Measurements from ENCODE around the gene TNFSF4.
"Not testable (repeated sequence)": the region's sequence is repeated elsewhere in the genome, so short reads cannot be mapped to it uniquely, and the experiment has no call there.

TNFSF4 gene, protein sequence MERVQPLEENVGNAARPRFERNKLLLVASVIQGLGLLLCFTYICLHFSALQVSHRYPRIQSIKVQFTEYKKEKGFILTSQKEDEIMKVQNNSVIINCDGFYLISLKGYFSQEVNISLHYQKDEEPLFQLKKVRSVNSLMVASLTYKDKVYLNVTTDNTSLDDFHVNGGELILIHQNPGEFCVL

DNA sequence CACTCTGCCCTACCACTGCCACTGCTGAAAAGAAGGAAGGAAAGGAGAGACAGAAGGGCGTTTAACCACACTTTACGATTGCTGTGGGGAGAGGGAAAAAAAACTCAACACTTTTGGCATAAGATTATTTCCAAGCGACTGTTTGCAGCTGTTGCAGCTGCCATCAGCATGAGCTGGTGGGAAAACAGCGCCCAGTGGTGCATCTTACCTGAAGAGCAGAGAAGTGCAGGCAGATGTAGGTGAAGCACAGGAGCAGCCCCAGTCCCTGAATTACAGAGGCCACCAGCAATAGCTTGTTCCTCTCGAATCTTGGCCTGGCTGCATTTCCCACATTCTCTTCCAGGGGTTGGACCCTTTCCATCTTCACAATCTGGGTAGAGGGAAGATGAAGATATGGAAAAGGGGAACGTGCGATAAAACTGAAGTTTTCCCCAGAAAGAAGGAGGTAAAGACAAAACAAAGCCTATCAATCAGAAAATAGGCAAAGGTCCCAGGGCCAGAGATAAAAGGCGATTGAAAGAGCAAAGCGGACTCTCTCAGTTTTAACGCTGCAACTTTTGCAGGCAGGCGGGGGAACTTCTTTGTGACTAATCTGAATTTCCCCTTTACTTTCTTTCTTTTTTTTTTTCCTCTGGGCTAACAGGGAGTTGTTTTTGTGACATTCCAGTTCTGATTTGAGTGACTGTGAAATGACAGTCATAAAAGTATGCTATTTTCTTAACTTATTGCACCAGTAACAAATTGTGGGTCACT is at the start of gene TNFSF4:
TNFSF4 (minus strand) TSS at position 516 of the 753 bp plus-strand sequence; CDS start at position 361, 155 bp downstream.
- peak; percentile 86 for DNase-seq

DNA sequence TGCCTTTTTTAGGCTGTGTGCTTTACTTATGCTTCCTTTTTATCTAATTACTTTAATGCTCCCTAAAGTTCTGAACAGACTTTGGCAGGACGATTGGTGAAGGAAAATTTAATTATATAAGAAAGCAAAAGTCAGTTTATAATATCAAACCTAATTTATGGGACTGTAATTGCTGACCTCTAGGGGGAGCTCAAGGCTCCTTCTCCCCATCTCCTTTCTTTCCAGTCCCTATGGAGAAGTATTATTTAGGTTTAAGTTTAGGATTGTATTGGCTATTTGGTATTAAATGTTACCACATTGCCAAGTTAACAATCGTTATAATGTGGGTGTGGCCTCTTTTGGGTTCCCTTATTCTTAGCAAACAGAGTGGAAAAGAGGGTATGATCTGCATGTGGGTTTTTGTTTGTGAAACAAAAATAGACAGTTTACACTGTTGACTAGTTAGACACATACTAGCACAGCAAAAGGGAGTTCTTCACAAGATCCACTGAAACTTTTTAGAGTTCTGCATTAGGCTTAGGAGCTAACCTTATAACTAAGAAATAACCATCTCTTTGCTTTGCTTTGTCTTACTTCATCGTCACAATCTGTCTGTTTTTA is 48.2 kb upstream of the TNFSF4 start:
- DNase-seq, result peak; percentile 67

DNA sequence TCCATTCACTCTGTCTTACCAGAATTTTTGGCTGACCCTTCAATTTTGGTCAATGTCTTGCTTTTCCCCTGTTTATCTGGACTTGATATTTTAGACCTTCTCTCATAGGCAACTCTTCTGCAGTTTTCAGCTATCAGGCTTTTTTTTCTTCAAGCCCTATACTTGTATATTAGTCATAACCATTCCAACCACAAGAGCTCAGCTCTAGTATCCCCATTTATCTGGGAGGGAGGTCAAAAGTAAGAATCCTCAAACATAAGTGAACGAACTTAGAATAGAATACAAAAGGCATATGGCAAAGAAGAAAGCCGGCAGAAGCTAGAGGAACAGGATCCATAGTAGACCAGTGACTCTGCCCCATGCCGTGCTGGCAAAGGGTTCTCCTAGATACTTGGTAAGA is 45.9 kb upstream of the TNFSF4 start:
- no peak for DNase-seq

DNA sequence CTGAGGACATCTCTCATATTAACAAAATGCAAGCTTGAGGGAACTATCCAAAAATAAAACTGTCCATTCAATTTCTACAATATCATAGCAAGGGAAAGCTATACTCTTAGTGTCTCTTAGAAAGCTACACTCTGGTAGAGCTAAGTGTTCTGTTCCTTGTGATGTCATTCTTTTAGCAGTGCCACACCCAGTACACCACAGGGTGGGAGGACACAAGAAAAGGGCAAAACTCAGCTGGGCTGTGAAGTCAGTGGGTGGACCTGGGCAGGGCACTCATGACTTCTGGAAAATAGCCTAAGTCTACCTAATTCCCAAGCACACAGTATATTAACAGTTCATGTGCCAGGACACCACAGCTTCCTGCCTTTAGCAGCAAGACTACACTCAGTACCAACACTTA is 42.2 kb upstream of the TNFSF4 start:
- peak; percentile 25 for DNase-seq

DNA sequence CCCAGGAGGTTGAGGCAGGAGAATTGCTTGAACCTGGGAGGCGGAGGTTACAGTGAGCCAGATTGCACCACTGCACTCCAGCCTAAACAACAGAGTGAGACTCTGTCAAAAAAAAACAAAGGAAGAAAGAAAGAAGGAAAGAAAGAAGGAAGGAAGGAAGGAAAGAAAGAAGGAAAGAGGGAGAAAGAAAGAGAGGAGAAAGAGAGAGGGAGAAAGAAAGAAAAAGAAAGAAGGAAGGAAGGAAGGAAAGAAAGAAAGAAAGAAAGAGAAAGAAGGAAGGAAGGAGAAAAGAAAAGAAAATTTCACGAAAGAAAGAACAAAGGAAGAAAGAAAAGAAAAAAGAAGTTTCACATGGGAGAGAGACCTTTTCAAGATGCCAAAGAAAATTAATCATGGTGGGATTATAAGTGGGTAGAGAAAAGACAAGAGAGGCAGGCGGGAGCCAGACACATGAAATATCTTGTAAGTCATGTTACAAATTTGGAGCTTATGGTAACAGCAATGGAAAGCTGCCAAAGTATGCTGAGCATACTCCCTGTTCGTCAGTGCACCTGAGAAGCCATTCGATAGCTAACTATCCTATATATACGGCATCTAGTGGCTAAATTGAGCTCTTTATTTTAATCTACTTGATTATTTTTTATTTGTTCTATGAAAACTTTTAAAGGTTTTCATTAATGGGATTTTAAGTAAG is 41.3 kb upstream of the TNFSF4 start:
- DNase-seq, result no peak

DNA sequence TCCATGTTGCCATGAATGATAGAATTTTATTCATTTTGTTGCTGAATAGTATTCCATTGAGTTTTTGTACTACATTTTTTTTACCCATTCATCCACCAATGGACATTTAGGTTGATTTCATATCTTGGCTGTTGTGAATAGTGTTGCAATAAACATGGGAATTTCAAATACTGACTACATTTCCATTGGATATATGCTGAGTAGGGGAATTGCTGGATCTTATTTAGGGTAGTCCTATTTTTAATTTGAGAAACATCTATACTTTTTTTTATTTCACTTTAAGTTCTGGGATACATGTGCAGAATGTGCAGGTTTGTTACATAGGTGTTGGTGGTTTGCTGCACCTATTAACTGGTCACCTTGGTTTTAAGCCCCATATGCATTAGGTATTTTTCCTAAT is 38.8 kb upstream of the TNFSF4 start:
- no peak for DNase-seq

DNA sequence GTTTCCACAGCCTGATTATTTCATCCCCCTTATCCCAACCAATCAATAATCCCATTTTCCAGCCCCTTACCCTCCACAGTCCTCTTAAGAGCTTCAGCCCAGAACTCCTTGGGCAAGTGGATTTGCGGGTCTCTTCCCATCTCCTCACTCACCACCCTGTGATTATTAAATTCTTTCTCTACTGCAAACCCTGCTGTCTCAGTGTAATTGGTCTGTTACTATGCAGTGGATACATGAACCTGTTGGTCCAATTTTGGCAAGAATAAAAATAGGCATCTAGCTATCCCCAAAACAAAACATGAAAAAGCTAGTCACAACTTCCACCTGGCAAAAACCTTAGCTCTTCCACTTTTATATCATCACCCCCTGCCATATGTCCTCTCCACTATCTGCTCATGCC is 36.2 kb upstream of the TNFSF4 start:
- DNase-seq, result no peak

DNA sequence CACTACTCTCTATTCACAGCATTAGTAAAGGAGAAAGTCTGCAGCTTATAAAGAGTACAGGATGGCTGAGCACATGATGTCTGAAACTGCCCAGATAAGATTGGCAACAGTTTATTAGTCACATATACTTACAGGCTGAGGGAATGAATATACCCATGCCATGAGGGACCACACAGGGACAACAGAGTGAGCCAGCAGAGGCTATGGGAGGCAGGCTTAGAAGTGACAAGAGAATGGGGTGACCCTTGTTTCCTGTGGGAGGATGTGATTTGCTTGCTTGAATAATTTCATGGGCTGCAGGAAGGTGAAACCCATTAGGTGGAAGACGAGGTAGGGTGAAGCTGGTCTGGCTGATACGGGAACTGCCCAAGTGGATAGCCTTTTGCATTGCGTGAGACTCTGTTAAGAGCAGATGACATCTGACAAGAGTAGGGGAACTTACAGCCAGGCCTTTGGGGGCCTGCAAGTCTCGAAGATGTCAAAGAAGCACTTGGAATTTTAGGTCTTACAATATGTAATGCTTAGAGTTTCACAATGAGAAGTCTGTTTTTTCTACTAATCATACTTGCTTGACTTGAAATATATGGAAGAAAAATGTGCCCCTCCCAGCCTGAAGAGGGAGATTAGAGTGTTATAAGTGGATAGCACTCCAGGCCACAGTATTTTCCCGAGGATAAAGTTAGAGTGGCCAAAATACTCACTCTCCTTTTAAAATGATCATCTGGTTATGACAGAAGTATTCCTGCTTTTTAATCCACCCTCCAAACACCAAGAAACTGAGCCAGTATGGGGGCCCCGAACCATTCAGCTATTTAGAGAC is 34.6 kb upstream of the TNFSF4 start:
- no peak for DNase-seq

DNA sequence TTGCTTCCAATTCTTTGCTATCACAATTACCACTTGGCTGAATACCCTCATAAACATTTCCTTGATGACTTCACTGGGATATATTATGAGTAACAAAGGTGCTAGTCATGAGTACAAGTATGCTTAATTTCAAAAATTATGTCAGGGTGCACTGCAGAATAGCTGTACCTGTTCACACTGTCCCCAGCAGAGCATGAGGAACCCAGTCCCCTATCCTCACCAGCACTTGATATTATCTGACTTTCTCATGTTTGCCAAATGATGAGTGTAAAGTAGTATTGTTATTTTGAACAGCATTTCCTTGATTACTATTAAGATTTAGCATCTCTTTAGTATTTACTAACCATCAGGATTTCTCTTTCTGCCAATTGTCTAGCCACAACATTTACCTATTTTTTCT is 33.5 kb upstream of the TNFSF4 start:
- DNase-seq, result no peak

DNA sequence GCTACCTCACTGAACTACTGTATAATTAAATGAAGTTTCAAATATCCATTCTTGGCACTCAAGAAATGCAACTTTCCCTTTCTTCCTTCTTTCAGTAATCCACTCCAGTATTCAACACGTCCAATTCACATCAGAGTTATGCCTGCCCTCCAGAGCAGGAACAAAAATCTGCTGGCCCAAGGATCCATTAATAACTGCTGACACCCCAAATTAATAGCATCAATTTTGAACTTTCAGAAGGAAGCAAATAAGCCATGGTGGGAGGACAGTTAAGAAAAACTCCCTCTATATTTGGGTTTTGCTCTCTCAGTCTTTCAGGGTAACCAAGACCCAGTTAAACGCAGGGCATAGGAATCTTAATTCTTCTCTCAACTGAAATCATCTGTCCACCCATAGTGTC is 31.9 kb upstream of the TNFSF4 start:
- DNase-seq, result no peak

DNA sequence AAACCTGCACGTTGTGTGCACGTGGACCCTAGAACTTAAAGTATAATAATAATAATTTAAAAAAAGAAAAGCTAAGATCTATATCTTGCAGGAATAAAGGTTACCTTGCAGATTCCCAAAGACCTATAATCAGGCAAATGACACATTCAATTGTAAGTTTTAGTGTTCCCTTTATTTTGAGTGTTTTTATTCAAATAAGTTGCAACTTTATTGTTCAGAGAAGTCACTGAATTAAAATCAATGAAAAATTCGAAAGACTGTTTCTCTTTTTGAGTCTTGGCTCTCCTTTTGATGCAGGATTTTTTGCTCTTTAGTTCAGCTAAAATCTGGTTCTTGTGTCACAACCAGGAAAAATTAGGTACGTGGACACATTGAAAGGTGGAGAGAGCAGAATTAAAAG is 27.8 kb upstream of the TNFSF4 start:
- no peak for DNase-seq

DNA sequence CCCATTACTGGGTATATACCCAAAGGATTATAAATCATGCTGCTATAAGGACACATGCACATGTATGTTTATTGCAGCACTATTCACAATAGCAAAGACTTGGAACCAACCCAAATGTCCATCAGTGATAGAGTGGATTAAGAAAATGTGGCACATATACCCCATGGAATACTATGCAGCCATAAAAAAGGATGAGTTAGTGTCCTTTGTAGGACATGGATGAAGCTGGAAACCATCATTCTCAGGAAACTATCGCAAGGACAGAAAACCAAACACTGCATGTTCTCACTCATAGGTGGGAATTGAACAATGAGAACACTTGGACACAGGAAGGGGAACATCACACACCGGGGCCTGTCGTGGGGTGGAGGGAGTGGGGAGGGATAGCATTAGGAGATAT is 27.3 kb upstream of the TNFSF4 start:
- DNase-seq, result not testable (repeated sequence)

DNA sequence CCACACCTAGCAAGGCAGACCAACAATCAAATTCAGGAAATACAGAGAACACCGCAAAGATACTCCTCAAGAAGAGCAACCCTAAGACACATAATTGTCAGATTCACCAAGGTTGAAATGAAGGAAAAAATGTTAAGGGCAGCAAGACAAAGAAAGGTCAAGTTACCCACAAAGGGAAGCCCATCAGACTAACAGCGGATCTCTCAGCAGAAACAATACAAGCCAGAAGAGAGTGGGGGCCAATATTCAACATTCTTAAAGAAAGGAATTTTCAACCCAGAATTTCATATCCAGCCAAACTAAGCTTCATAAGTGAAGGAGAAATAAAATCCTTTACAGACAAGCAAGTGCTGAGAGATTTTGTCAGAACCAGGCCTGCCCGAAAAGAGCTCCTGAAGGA is 21.9 kb upstream of the TNFSF4 start:
- DNase-seq, result not testable (repeated sequence)

DNA sequence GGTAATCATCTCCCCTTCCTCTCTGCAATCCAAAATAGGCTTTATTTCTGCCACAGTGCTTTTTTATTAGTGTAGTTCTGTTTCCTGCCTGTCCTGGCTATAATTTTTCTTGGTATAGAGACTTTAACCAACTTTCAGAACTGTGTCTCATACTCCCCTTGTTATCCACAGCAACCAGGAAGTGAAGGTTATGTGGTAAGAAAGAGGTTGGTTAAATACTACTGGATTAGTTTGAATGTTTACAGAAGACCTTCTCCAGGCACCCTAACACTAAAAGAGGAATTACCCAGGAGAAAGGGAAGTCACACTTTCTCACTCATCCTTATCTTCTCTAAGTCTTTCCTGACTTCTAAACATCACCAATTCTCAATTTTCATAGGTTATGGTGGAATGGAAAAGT is 17.8 kb upstream of the TNFSF4 start:
- DNase-seq, result peak; percentile 15

DNA sequence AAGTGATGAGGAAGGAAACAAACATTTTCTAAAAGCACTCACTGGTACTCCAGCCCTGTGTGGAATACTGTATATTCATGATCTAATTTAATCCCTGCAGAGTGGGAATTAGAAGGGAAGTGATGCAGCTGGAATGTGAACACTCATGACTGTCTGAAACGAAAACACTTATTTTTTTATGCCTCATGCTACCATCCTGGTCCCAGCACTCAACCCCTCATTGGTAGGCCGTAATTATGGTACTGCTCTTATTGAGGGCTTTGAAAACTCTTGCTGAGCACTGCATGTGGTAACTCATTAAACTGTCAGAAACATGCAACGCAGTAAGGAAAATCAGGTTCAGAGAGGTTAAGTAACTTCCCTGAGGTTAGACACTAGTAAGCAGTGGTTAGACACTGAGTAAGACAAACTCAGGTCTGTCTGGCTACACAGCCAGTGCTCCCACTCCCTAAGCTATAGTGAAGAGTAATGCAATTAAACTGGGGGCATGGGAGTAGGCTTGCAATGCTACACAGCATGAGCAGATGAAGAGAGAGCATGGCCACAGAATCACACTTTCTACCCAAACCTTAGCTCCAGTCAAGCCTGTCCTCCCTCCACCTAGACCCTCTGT is 17.3 kb upstream of the TNFSF4 start:
- DNase-seq, result no peak

DNA sequence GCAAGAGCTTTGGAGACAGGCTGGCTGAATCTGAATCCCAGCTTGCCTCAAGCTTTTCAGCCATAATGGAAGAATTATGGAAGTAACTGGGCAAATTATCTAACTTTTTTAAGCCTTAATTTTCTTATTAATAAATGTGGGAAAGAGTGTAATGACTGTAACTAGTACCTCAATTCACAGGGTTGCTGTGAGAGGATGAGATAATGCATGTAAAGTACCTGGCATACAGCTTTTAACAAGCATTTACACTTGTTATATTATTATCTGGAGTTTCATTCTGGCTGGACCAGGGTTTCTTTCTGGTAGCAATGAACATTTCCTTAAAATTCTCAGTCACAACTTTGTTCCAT is 15.9 kb upstream of the TNFSF4 start:
- no peak for DNase-seq

DNA sequence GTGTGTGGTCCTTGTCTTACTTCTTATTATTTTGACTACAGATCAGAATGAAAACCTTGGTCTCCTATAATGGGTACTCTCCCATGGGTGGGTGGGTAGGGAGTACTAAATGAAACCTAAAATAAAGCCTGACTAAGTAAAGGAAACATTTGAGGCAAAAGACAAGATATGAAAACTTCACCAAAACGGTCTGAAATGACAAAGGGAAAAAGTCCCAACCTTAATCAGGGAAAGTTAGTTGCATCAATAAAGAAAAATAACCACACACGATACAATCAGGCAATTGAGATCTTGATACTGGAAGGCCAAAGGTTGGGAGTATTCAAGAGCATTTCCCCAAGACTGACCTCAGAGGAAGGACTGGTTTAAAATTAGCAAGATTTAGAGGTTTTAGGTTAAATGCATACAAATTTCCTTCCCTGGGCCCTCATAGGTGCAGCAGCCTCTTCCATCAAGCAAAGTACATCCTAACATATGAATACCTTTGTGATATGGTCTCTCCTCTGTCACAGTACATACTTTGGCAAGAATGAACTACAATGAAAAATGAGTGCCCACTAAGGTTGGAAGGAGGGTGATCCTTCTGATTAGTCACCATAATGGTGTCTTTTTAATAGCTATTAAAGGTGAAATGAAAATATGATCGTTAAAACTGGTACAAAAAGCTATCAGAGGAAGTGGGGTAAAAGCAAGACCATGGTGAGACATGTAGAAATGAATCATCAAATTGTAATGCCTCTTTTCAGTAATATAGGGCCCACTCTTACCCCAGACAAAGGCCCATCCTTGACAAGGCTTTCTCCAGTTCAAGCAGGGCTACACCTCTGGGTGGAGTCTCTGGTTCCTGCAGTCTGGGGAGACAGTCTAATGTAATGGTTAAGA is 15.3 kb upstream of the TNFSF4 start:
- DNase-seq, result no peak

DNA sequence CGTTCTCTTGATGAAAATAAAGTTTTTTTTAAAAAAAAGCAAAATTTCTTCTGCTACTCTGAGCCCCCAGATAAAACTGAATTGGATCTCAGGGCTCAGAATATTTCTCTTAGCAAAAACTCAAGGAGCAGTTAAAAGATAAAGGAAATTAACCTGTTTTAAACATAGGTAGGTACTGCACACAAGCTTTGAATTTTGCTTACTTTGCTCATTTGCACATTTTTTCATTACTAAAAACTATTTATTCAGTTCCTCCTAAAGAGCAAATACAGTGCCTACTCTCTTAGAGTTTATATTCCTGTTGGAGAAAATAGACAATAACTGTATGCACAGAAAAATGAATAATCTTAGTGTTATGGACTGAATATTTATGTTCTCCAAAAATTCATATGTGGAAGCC is 13.0 kb upstream of the TNFSF4 start:
- DNase-seq, result no peak

DNA sequence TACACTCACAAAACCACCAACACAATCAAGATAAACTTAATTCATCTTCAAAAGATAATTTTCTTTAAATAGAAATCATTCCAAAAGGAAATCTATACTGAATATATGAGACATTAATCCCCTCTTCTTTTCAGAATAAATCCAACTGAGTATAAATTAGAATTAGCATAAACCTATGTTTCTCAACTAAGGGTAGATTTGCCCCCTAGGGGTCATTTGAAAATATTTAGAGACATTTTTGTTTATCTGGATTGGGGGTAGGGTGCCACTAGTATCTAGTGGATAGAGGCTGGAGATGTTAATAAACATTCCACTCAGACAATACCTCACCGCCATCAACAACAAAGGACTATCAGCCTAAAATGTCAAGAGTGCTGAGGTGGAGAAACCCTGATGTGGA is 6.5 kb upstream of the TNFSF4 start:
- peak; percentile 63 for DNase-seq

DNA sequence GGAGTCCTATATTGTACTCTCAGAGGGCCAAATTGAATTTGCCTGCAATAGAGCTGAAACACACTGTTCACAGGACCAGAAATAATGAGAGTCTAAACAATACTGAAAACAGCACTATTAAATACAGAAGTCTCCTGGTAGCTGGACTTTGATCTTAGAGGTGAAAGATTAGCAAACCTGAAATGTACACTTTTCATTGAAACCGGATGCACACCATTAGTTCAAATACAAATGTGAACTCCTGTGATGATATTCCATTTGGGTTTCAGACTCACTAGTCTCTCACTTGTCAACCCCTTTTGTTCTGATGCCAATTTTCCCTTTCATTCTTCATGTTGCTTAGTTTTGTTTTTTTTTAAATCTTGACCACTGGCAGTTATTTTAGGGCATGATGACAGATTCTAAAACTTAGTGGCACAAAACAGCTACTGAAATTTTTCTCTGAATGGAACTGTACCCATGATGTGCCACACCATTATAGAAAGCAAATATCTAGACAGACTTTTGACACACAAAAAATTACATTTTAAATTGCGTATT is 5.9 kb upstream of the TNFSF4 start:
- DNase-seq, result no peak

DNA sequence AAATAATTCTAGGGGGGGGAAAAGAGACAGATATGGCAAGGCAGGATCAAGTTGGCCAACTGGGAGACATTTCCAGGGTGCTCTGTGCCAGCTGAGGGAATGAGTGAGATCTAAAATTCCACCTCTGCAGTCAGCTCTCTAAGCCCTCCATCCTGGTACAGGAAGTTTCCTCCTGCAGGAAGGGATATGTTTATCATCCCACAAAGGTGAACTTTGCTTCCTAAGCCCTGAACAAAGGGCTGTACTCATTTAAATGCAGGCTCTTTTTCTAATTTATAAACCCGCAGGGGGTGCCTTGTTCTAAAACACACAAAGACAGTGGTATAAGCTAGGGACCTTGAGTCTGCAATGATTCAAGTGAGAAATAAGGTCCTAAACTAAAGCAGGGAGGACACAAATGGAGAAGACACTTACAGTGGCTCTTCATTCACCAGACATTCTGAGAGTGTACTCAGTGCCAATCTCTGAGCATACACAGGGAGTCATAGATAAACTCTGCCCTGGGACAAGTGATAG is 3.6 kb upstream of the TNFSF4 start:
- no peak for DNase-seq
